GM18502 (cell line): ENCODE results near the gene RUVBL2.
A peak's percentile ranks its signal among the peaks of the same experiment; 100 is the strongest.

Source experiments
- ATAC-seq: cut with Tn5 transposase; IDR thresholded peaks from one replicate; pipeline ENCODE4 v1.9.1; 2021; ENCODE audit warnings: mild to moderate bottlenecking; ENCODE audit not compliant: unreplicated experiment, poor library complexity

RUVBL2 gene

DNA sequence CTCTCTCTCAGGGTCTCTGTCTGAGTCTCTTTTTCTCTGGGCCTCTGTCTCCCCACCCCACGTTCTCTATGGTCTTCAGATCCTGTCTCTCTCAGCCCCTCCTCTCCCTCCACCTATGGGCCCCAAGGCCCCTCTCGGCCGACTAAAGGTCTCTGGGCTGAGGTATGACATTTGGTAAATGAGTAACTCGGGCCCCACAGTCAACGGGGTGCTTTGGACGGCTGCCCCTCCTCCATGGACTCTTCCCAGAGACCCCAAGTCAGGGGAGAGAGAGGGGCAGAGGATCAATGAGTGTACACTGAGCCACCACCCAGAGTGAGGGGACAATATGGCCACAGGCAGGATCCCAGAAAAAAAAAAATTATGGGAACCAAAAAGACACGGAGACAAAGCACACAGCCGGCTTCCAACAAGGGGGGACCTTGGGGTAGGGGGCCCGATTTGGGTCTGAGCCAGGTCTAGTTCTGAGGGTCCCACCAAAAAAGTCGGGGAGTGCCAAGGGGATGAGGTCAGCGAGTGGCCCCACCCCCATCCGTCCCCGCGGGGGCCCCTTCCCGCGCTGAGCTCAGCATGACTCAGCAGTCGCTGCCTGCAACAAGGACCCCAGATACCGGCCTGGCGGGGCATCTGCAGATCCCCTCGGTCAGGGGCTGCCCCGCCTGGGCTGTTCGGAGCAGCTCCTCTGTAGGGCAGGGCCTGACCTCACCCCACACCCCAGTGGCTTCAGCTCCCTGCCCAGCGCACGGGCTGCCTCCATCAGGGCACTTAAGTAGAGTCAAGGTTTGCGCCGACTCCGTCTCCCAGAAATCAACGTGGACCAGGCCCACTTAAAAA, 30.1 kb upstream of the RUVBL2 start:
- ATAC-seq = no peak

DNA sequence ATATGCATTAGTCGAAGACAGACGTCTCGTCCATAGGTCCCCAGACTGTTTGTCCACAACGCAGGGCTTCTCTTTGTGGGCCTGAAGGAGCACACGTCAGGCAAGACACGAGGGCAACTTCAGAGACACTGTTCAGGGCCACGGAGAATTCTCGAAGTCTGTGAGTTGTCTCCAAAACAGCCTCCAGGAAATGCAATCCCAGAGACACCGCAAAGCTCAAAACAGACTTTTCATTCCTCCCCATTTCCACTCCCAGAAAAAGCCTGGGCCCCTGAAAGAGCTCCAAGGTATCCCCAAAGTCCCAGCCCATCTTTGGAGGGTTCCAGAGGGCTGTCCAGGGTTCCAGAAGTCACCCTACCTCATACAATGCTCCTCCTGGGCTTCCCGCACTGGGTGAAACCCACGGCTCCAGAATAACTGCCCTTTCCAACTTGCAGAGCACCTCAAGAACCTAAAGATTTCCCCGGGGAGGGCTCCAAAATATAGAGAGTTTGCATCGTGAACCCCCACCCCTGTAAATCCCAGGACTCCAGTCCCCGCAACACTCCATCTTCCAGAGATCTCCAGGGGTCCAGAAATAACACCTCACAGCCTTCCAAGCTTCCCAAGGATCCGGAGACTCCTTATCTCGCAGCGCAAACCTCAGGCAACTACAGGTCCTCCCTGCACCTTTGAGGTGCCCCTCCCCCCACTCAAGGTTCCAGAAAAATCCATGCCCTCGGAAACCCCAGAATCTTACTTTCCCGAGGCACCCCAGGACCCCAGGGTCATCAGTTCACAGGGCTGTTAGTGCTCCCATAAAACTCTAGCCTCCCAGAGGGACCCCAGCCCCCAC, 29.3 kb upstream of the RUVBL2 start:
- no peak for ATAC-seq

DNA sequence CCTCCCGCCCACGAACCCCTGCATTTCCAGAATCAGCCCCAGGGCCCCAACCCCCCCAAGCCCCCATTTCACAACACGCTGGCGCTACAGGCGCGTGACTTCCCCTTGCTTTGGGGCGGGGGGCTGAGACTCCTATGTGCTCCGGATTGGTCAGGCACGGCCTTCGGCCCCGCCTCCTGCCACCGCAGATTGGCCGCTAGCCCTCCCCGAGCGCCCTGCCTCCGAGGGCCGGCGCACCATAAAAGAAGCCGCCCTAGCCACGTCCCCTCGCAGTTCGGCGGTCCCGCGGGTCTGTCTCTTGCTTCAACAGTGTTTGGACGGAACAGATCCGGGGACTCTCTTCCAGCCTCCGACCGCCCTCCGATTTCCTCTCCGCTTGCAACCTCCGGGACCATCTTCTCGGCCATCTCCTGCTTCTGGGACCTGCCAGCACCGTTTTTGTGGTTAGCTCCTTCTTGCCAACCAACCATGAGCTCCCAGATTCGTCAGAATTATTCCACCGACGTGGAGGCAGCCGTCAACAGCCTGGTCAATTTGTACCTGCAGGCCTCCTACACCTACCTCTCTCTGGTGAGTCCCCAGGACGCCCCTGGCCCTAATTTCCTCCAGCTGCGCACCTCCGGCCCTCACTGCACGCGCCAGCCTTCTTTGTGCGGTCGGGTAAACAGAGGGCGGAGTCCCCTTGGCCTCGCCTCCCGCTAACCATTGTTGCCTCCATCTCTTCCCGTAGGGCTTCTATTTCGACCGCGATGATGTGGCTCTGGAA, 28.5 kb upstream of the RUVBL2 start, which contains the start of gene FTL:
Gene FTL (plus strand): TSS at position 270 of the 766 bp plus-strand sequence. CDS start 199 bp downstream, at position 469.
- ATAC-seq = peak; percentile 50

DNA sequence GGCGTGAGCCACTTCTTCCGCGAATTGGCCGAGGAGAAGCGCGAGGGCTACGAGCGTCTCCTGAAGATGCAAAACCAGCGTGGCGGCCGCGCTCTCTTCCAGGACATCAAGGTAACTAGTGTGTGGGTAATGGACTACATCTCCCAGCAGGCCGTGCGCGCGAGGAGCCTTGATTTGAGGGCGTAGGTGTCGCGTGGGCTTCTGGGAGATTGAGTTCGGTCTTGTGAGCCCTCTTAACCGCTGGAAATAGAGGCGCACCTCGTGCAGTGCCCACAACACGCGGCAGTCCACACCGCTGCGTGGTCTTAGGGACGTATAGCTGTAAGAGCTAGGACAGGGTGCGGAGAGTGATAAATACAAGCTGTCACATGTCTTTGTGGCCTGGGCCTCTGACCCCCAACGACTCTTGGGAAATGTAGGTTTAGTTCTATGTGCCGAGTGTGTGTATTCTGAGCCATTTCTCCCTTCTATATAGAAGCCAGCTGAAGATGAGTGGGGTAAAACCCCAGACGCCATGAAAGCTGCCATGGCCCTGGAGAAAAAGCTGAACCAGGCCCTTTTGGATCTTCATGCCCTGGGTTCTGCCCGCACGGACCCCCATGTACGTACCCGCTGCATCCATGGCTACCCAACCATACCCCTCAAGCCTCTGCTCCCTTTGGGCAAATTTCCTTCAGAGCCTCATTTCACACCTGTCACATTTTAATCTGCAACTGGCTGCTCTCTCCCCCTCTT, 27.7 kb upstream of the RUVBL2 start:
- peak; percentile 10 for ATAC-seq

DNA sequence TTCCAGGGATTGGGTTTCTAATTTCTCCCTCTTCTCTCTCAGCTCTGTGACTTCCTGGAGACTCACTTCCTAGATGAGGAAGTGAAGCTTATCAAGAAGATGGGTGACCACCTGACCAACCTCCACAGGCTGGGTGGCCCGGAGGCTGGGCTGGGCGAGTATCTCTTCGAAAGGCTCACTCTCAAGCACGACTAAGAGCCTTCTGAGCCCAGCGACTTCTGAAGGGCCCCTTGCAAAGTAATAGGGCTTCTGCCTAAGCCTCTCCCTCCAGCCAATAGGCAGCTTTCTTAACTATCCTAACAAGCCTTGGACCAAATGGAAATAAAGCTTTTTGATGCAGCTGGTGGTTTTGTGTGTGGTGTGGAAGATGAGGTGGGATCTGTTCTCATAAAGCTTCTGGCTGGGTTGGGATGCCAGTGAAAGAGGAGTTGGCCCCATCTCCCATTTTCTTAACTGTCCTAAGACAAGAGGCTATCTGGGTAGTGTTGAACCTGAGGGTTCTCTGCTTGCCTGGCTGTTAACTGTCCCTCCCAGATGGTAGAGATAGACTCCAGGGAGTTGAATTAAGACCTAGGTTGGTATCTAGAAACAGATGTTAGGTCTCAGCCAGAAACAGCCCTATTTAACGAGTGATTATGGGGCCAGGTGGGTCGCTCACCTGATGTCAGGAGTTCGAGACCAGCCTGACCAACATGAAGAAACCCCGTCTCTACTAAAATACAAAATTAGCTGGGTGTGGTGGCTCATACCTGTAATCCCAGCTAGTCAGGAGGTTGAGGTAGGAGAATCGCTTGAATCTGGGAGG, 26.9 kb upstream of the RUVBL2 start:
- no peak for ATAC-seq

DNA sequence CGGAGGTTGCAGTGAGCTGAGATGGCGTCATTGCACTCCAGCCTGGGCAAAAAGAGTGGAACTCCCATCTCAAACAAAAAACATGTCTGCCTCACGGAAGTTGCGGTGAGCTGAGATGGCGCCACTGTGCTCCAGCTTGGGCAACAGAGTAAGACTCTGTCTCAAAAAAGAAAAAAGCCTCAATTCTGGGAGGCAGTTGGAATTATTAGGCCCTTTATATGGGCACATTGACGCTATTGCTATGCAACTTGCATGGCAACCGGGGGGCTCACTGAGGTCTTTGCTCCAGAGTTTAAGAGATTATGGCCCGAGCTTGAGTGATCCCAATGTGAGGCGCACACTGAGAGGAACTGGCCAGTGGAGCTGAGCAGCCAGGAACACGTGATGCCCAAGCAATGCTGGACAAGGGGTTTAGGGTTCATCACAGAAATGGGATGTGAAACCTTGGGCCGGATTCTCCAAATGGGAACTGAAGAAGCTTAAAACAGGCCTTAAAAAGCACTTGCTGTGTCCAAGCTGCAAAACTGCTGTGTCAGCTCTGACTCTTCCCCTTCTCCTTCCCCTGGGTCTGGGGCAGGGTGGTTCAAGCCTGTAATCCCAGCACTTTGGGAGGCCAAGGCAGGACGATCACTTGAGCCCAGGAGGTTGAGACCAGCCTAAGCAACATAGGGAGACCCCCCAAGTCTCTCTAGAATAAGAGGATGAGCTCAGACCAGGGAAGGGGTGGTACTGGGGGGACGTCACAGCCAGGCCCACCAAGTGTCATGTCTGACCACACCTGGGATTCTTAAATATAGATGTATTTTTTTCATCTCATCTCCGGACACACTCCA, 26.1 kb upstream of the RUVBL2 start:
- ATAC-seq = no peak

DNA sequence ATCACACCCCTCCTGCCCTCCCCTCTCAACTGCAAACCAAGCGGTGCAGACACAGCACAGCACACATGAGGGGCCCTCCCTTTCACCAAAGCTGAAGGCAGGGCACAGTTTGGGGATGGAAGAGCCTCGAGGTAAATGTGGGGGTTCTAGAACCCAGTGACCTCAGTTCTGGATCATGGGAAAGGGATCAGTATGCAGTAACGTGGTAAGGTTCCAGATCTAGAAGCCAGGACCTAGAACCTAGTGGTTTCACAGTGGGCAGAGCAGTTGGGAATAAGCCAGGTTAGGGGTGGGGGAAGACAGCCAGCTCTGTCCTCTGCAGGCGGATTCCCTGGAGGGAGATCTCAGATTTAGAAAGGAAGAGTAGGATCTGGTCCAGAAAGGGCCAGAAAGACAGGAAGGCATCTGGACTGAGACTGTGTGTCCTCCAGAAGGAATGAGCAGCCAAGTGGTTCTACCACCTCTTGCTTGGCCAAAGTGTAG, 25.5 kb upstream of the RUVBL2 start:
- no peak for ATAC-seq

DNA sequence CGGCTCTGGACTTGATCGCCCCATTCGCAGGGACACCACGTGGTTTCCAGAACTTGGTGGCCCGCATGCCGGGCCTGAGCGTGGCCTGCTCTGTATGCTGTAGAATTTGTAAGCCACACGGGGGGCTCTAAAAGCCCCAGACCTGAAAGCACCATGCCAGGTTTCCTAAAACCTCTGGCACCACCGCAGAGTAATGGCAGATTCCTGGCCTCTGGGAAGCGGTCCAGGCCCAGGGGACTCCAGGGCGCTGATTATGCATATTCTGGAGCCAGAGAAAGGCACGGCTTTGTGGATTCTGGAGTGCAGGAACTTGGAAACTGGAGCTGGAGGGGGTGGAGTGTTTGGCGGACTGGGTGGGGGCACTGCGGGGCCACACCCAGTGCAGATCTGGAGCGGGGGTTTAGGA, 24.9 kb upstream of the RUVBL2 start:
- ATAC-seq = no peak

DNA sequence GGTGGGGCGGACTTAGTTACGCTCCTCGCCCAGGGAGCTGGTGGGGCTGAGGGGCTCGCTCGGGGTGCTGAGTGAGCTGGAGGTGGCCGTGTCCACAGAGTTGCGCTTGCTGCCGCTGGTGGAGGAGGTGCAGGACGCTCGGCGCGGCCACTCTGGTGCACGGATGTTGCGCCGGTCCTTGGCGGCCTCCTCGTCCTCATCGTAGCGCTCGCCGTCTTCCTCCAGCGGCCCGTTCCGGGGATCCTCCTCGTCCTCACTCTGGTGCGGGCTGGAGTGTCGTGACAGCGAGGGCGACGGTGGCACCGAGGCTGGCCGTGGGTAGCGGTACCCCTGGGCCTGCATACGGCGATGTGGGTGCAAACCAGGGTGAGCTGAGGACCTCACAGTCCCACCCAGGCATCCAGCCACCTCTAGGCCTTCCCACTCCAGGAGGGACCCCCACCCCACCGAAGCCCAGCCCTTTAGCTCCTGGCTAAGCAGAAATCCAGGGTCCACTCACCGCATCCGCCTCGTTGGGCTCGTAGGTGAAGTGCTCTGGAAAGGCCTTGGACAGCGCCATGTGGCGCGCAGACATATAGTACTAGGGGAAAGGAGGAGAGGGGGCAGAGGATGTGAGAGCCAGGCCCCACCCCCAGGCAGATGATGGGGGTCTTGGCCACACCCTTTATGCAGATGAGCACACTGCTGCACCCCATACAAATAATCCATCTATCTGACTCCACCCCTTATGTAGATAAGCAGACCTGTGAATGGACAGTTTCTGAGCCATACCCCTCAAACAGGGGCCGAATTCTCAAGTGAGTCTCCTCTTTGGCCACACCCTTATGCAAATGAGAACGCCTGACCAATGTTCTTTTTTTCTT, 24.2 kb upstream of the RUVBL2 start:
- no peak for ATAC-seq

DNA sequence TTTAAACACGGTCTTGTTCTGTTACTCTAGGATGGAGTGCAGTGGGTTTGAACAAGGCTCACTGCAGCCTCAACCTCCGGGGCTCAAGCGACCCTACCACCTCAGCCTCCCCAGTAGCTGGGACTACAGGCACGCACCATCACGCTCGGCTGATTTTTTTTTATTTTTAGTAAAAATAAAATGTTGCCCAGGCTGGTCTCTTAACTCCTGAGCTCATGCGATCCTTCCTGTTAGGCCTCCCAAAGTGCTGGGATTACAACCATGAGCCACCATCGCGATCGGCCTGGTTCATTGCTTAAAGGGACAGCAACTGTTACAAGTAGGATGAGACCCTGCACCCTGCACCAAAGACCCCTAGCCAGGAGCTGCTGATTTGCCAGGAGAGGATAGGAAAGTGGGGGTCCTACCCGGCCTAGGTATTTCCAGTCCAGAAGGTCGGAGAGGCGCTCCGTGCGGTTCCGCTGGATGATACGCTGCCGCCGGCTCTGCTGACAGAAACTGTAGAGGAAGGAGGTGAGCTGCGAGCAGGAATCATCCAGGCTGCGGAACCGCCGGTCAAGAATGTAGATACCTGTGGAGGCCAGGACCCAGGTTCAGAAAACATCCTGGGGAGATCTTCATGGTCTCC, 23.4 kb upstream of the RUVBL2 start:
- no peak for ATAC-seq

DNA sequence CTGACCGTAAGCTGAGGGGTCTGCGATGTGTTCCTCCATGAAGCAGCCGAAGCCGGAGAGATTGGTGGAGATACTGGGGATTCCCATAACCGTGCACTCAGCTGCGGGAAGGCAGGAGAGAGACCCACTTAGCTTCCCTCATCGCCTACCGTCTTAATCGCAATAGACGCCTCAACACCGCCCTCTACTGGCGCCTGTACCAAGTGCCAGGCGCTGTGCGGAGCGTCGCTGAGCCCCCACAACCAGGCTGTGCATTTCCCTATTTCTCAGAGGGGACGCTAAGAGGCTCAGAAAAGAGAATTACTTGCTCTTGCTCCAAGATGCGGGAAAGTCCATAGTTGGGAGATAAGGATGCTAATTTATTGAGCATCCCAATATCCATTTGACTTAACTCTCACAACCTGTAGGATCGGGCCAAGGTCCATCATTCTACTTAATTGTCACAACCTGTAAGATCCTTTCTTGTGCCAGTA, 22.7 kb upstream of the RUVBL2 start:
- ATAC-seq = no peak

DNA sequence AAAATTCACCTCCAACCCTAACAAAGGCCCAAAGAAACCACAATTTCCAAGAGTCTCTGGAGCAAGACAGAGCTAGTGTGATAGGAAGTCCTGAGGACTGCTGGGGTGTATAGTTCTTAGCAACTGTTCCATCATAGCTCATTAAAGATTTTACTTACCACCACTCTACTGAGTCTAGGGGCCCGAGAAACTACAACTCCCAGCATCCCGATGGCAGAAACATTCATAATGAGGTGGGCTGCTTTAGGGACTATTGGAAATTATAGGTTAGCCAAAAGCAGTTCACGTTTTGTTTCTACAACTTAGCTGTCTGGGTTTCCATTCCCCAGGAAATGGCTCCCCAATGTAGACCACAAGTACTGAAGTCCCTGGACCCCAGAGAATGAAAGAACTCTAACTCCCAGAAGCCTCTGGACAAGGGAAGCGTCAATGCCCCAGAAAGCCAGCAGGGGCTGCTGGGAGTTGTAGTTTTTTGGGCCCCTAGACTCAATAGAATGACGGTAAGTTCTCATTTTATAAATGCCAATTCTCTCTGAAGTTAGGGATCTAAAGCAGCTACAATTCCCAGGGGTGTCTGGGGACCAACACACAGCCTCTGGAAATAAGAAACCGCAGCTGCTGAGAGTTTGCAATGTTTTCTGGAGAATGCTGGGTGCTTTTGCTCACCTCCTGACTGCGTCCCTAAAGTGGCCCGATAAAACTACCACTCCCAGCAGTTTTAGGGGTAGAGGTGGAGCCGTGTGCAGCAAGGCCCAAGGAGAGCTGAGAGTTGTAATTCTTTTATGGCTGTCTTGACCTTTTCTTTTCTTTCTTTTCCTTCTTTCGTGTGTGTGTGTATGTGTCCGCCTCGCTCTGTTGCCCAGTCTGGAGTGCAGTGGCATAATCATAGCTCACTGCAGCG, 17.5 kb upstream of the RUVBL2 start:
- no peak for ATAC-seq

DNA sequence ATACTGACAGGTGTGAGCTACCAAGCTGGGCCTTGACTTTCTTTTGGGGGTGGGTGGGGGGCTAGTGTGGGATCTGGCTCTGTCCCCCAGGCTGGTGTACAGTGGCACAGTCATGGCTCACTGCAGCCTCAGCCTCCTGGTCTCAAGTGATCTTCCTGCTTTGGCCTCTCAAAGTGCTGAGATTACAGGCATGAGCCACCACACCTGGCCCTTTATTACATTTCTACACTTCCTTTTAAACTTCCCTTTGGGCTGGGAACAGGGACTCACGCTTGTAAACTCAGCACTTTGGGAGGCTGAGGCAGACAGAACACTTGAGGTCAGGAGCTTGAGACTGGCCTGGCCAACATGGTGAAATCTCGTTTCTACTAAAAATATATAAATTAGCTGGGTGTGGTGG, 16.6 kb upstream of the RUVBL2 start:
- ATAC-seq = no peak

DNA sequence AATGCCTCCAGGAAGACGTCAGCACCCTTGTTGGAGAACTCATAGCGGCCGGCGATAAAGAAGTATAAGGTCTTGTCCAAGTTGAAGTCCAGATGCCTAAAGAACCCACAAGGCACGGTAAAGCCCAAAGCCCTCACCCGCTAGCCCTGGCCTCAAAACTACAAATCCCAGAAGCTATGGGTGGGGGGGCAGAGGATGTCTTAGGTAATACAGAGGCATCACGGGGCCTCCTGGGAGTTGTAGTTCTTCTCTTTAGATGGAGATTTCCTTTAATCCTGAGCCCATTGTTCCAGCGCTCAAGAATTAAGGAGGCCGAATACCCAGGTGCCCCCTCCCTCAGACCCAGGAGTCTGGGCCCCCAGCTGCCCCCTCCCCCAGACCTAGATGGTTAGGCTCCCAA, 11.4 kb upstream of the RUVBL2 start:
- ATAC-seq = no peak

DNA sequence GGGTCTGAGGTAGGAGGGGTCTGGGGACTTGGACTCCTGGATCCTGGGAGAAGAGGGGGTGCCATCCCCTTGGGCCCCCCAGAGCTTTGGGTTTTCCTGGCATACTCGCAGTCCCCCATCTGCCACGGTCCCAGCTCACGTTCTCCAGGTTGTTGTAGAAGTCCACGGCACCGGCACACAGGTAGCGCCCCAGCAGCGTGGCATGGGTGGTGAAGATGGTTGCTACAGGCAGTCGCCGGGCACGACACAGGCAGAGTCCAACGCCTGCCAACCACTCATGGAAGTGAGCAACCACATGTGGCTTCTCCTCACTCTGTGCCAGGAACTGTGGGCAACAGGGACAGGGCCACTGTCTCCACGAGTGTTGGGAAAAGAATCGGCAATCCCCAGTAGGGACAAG, 8.0 kb upstream of the RUVBL2 start:
- no peak for ATAC-seq

DNA sequence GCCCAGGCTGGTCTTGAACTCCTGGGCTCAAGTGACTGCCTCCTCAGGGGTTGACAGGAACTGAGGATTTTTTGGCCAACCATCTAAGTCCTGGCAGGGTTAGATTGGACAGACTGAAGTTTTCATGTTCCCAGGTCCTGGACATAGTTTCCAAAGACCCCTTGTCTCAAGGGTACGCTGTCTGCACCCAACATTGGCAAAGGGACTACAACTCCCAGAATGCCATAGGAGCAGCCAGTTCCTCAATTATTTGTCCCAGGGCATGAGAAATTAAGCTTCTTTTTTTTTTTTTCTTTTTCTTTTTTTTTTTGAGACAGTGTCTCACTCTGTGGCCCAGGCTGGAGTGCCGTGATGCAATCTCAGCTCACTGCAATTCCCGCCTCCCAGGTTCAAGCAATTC, 7.5 kb upstream of the RUVBL2 start:
- ATAC-seq = no peak
